GDM1 (cell line): ENCODE measurements around the gene RCC2.
"Not testable (repeated sequence)": the region's sequence is repeated elsewhere in the genome, so short reads cannot be mapped to it uniquely, and the experiment has no call there.

Experiments
- DNase-seq: peaks from one replicate; lab custom pipeline; 2025; lab: John Stamatoyannopoulos, UW

Gene RCC2

DNA sequence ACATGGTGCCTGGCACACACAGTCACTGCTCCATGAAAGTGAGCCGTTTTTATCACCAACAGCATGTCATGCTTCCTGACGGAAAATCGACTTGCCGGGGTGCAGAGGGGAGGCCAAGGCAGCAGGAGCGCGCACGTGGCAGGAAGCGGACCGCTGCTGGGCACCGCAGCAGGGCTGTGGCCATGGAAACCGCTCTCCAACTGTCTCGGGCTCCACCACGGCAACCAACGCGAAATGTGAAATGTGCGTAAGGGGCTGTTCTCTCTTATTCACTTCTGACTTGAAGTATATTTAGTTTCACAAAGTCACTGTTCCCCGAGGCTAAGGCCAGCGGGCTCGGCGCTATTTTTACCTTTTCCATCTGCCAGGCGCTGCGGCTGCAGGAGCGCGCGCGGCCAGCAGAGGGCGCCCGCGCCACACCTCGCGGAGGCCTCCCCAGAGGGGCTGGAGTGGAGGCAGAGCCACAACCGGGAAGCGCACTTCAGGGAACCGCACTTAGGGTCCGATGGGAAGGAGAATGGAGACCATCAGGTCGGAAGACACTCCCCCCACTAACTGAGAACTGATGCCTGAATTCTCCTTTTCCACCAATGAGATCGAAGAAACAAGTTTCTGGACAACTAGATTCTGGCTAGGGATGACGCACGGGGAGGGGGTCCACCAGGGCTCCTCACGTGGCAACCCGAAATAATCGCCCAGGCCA, 19.7 kb downstream of the RCC2 start:
- DNase-seq, result peak; percentile 21

DNA sequence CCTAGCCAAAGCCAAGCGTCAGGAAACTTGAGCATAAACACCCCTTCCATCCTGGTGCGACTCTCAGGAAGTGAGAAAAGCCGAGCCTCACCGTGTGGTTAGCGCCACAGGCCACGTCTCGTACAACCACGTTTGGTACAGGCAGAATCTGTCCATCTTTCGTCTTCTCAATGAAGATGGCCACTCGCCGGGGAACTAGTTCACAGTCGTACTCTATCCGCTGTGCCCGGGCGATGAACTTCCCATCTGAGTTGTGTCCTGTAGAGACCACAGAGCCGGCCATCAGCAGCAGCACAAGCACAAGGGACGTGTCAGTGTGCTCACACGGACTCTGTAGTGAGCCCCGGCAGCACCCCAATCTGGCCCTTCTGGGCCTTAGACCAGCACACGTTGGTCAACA, 23.1 kb downstream of the RCC2 start:
- DNase-seq, result no peak

DNA sequence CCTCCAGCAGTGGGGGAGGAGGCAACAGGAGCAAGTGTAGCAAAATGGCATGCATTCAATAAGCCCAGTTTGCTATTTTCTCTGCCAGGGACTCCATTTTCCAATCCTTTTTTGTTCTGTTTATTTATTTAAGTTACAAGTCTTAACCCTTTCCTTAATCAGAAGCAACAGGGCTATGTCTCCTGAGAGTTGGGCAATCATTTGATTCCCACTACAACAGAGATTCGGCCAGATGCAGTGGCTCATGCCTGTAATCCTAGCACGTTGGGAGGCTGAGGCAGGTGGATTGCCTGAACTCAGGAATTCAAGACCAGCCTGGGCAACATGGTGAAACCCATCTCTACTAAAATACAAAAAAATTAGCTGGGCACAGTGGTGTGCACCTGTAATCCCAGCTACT, 25.5 kb downstream of the RCC2 start:
- DNase-seq, result no peak

- no peak for DNase-seq
Measured at GRCh38 chr1:17412093-17412870, 27.2 kb downstream of the RCC2 start.

DNA sequence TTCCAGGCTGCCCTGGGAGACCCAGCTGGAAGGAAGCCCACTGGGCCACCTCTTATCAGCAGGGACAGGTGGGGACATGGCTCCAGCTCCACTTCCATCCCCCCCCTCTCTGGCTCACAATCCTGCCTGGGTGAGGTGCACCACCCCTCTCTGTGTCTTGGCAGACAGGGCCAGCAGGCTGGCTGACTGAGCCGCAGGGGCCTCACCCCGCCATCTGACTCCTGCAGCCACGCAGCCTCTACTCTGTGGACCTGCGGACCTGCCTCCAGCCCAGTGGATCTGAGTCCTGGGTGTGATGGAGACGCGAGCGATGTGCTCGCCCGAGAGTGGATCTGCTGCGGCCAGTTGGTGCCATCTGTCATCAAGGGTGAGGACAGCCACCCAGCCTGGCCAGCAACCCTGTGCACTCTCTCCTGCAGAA, 30.1 kb downstream of the RCC2 start:
- no peak for DNase-seq

DNA sequence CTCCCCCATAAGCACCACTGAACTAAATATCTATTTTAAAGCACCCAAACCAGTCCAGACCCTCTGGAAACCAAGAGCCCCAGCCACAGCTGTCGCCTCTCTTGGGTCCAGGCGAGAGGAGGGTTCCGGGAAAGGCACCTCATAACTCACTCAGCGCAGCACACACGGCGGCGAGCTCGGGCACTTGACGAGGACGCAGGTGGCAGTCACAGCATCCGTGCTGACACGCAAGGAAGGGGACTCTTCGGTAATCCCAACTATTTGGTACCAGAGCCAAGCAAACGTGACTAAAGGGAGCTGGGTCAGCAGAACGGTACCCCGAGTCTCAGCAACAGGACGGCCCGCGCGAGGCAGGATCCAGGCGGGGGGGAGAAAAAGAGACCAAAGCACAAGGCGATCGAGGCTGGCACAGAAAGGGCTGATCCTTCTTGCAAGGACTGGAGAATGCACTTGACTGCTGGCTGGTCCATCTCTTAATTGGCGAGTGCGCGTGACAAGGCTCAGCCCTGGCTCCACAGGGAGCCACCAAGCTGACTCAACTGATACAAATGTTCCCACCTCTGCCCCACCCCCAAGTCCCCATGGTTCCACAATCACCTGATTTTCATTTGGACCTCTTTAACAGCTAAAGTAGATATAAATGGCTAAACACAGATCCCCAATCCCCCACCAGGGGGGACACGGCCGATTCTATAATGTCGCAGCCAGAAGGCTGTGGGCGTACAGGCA, 31.5 kb downstream of the RCC2 start:
- DNase-seq, result not testable (repeated sequence)

GRCh38 chr1:17406760-17407475, 32.6 kb downstream of the RCC2 start:
- not testable (repeated sequence) for DNase-seq

DNA sequence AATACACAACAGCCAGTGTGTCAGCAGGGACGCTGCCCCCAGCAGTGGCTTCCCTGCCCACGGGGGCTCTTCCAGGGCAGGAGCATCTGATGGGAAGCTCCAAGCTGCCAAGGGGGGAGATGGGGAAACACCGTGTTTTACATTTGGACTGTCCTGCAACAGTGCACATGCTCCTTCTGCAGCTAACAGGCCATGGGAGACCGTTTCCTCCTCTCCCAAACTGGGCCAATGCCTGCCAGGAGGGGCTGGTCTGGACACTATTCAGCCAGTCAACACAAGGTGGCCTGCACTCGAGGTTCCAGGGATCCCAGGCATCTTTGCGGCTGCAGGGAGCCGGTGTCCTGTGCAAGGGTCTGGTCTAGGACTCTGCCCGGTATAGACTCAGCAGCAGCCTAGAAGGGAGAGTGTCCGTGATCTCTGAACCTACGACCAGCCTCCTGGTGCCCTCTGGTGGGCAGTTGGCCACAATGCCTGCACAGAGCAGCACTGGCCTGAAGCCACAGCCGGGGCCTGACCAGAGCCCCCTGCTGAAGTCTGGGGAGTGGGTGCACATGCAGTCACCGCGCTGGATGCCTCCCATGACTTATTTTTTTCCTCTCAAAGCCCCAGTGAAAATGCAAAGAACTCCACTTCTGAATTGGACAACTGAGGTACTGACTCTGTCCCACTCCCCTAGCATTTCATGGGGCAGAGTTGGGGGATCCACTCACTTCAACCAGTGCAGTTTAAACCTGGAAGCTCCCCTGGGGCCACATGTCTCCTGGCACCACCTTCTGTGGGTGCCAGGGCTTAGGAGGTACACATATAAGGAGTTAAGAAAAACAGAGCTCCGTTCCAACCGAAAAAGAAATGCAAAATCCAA, 33.3 kb downstream of the RCC2 start:
- DNase-seq, result peak; percentile 11

- no peak for DNase-seq
Measured at GRCh38 chr1:17404820-17405219, 34.7 kb downstream of the RCC2 start.

- no peak for DNase-seq
Measured at GRCh38 chr1:17404034-17404684, 35.3 kb downstream of the RCC2 start.

DNA sequence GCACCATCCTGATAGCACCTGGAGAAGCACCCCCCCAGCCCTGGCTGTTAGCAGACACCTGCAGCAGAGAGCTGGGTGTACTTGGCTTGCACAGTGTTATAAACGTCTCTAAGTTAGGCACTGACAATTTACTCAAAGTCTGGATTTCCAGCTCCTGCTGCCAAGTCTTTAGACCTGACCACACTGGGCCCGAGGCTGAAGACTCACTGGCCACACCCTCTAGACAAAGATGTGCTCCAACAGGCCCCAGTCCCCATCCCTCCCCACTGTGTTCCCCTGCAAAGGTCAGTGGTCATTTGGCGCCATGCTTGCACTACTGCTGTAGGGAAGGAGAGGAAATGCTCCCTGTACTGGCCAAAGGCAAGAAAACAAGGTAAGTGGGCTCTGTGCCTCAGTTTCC, 36.4 kb downstream of the RCC2 start:
- no peak for DNase-seq

DNA sequence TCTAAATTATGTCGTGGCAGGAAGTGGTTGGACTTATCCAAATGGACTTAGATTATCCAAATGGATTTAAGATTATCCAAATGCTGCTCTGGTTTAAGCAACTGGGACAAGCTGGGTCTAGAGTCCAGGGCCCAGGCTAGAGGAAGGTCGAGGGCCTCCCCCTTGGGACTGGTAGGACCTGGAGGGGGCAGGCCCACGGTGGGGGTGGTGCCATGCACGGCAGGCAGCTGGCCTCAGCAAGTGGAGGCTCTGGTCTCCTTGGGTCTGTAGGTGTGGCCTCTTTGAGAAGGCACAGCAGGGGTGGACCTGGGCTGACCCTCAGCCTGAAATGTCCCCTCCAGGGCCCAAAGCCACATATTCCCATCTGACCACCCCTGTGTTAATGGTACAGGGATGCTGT, 37.6 kb downstream of the RCC2 start:
- DNase-seq, result no peak

DNA sequence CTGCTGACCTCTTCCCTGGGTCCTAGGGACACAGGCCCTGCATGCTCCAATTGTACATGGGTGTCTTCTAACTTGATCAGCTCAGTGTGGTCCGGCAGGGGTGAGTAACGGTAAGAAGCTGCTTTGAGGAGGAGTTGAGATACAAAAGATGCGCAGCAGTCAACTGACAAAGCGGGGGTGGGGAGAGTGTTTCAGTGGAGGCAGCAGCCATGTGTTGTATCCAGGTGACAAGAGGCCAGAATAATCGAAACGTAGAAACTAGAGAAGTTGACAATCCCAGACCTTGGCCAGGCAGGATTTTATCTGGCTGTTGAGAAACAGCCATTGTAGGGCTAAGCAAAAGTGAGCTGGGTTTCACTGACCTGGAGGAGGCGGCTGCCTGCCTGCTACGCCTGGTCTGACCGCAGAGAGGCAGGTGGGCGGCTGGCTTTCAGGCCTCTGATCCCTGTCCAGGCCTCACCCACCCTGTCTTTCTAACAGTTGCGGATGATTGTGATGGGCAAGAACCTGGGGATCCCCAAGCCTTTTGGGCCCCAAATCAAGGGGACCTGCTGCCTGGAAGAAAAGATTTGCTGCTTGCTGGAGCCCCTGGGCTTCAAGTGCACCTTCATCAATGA, 38.6 kb downstream of the RCC2 start:
- DNase-seq, result no peak

DNA sequence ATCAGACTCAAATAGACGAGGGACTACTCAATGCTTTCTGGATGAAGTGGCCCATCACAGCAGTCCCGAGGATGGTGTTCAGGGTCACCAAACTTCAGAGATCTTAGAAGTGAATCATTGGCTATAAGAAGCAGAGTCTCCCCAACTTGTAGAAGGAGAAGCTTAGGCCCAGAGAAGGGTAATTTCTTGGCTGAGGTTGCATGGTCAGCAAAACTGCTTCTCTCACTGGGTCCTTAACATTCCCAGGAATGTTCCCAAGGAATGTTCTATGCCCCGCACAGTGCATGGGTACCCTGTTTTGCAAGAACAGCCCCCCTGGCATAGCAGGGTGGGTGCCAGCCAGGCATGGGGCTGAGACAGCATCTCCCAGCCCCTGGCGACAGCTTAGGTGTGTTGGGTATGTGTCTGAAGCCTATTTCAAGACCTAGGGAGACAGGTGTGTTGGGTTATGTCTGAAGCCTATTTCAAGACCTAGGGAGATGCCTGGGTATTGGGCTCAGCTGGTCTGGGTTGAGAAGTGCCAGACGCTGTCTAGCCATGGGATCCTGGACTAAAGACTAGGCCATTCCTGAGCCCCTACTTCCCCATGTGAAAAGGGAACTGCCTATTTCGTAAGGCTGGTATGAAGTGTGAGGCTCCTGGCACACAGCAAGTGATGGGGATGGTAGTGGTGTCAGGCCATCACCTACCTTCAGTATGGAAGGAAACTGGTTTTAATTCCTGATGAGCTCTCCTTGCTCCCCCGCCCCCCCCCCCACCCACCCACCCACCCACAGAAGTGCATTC, 41.4 kb downstream of the RCC2 start:
- DNase-seq, result no peak

GRCh38 chr1:17393230-17393629, 46.2 kb downstream of the RCC2 start:
- no peak for DNase-seq

DNA sequence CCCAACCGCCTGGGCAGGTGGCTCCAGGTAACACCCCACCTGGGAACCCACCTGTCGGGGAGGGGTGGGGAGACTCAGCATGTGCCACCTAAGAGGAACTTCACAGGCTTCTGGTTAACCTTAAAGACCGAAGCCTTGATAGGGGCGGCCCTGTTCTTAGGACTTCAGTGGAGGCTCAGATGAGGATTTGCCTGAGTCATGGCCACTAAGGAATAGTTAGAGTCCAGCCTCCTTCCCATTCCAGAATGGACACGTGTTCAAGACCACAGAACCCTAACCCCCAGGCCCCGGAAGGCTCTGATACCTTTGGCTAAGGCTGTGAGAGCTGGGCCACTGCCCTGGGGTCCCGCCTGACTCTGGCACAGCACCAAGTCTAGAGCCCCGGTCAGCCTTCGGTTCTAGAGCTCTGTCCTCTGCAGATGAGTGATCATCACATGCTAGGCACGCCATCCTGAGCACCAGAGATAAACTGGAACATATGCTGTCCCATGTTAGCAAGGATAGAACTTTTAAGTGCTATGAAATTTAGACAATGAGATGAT, 47.2 kb downstream of the RCC2 start:
- DNase-seq, result no peak

DNA sequence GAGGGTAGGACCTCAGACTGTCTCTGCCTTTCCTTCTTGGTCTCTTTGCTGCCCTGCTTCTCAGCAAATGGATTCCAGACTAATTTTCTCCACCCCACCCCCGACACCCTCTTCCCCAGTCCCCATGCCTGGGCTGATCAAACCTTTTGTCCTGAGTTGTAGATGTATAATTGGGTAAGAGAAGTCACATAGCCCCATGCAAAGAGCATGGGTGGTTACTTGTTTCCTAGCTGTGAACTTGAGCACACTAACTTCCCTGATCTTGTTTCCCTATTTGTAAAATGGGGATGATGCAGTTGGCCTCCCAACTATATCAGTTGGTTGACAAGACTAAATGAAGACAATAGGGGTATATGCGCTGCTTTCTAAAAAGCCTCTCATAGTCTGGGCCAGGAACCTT, 58.3 kb downstream of the RCC2 start:
- no peak for DNase-seq

DNA sequence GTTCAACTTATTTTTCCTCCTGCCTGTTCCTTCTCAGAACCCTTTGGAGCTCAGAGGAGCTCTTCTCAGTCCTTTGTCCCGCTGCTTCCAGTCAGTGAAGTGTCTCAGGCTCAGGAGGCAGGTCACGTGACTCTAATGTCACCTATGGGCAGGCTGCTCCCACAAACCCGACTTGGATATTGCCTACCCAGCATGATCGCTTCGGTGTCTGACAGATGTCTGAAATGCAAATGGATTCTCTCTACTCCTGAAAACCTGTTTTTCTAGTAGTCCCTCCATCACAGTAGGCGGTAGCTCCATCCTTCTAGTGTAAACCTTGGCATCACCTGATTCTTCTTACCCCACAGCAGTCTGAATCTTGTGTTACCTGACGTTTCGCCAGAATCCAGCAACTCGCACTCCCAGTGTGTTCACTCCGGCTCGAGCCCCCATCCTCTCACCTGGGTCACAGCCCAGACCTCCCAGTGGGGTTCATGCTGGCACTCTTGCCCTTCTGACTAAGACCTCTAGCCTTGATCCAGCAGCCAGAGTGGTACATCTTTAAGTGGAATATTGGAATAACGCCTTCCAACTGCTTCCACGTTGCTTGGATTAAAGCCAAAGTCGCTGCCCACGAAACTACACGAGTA, 62.0 kb downstream of the RCC2 start:
- DNase-seq, result no peak

GRCh38 chr1:17375651-17376050, 63.8 kb downstream of the RCC2 start:
- no peak for DNase-seq
